Heart left ventricle (tissue), 13 donors: Measurements from ENCODE around the gene GTSE1.

ENCODE experiments used
- POLR2A ChIP-seq, 2 donors: fragments of 450-650 bp; IDR thresholded peaks; one replicate each; pipeline ENCODE4 v1.6.1; 2017; ENCODE audit warnings: antibody characterized with exemption in 2 of 2, mild to moderate bottlenecking in 2 of 2, moderate library complexity in 2 of 2
- TF ChIP-seq, protein P1 (sequence below), 12 donors: fragments of 200-600 bp; sonication (generic) in 4 of 12; IDR thresholded peaks; one replicate each; pipeline versions ENCODE4 v1.5.0 to v1.8.0; 2018 to 2022; ENCODE audit warnings: antibody characterized with exemption in 12 of 12, mild to moderate bottlenecking in 5 of 12
- donor health status: ischemic (EF 13 %, LVEDD 7.1; RV severe dilation, severe dysfunction).
- donor health status: DM: no; HTN: yes; CAD: no.
- donor health status: DM: no; HTN: no; CAD: no.
- donor health status: ischemic (EF 25% LVEDD 6.9; RV normal size, moderate dysfunction).
- donor health status: ischemic (EF 25% LVEDD 5.7; RV mildly dilated, moderate dysfunction).
- donor health status: ischemic (EF 35%, LVEDD 5.7; RV mildly dilated, moderate dysfunction).
- donor health status: nonischemic (EF 11% LVEDD 7.7; RV severe dilation, severe dysfunction).
- donor health status: DM: yes; HTN: yes; CAD: no.
- donor health status: PGD.
- donor health status: ischemic (EF 29% LVEDD 5.4; RV normal size, mild dysfunction).
- donor health status: nonischemic (EF 23%, LVEDD 6.1; RV moderate dilation, normal function).

DNA sequence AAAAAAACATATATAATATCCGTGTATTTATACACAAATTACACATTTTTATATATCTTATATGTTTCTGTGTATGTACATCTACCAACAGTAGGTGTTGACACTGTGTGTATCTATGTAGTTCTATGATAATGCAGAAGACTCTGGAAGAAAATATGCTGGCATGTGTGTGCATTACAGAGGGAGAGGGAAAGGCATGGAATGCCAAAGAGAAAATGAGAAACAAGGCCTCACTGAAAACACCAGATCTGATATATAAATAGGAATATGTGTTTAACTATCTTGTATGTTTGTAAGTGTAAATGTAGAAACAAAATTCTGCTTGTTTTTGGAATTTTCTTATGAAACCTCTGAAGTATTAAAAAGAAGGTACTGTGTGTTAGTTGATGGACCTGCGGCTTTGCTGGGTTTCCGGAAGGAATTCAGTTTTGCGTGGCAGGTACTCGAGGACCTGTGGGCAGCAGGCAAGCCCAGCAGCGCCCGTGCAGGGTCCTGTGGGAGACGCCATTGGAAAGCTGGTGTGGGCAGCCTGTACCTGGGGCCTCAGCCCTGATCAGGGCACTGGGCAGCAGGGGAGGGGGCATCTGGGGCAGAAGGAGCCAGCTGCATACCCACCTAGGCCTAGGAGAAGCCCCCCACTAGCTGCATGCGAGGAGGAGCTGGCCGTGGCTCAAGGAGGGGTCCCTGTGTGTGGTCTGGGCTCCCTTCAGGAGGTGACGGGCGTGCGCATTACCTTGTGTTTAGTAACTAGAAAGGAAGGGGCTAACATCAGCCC is 31.2 kb downstream of the GTSE1 start:
- TF ChIP-seq, protein P1, sequence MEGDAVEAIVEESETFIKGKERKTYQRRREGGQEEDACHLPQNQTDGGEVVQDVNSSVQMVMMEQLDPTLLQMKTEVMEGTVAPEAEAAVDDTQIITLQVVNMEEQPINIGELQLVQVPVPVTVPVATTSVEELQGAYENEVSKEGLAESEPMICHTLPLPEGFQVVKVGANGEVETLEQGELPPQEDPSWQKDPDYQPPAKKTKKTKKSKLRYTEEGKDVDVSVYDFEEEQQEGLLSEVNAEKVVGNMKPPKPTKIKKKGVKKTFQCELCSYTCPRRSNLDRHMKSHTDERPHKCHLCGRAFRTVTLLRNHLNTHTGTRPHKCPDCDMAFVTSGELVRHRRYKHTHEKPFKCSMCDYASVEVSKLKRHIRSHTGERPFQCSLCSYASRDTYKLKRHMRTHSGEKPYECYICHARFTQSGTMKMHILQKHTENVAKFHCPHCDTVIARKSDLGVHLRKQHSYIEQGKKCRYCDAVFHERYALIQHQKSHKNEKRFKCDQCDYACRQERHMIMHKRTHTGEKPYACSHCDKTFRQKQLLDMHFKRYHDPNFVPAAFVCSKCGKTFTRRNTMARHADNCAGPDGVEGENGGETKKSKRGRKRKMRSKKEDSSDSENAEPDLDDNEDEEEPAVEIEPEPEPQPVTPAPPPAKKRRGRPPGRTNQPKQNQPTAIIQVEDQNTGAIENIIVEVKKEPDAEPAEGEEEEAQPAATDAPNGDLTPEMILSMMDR (IDR thresholded peaks at IDR 0.05): no peak
- no peak for TF ChIP-seq POLR2A (IDR thresholded peaks at IDR 0.05)
